ENCODE data around the gene NAP1L4.
"Not testable (repeated sequence)": the region's sequence is repeated elsewhere in the genome, so short reads cannot be mapped to it uniquely, and the experiment has no call there.

Gene NAP1L4

GRCh38 chr11:2955906-2956476, 36.1 kb downstream of the NAP1L4 start:
- DNase-seq = no peak

- no peak for DNase-seq
These were observed 37.9 kb downstream of the NAP1L4 start for GRCh38 chr11:2954263-2954662.

- DNase-seq = no peak
These were observed 39.8 kb downstream of the NAP1L4 start for GRCh38 chr11:2952290-2952689.

DNA sequence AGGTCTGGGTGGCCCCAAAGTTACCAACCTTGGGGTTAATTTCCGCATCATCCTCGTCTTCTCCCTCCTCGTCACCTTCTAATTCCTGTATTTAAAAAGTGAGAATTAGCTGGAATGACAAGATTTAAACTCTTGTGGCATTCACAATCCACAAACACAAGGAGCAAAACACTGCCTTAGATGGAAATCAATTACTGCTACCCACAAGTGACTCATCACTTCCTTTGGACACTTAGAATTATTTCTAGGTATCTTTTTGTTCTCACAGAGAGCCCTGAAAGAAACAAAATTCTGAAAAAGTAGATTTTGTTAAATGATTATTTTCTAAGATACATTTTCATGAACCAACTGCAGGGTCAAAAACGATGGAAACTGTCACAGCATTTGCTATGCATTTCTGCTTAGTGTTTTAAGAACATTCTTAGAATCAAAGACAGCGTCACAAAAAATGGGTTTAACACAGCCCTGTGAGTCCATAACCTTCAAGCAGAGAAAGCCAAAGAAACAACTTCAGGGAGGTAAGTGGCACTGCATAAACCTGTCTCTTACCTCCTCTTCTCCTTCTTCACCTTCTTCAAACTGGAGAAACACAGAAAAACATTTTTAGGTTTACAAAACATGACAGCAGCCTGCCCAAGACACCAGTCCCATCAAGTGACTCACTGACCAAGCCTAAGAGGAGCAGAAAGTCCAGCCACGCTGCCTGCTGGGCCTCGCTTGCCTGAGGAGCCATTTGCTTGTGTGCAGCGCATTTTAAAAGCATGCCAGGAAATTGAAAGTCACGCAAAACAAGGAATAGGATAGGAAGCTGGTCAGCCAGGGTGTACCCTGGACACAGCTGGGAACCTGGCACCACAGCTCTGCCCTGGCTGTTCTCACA, 40.7 kb downstream of the NAP1L4 start:
- DNase-seq = no peak

GRCh38 chr11:2950825-2951224, 41.3 kb downstream of the NAP1L4 start:
- no peak for DNase-seq

- DNase-seq = no peak
These were observed 42.2 kb downstream of the NAP1L4 start for GRCh38 chr11:2949920-2950319.

DNA sequence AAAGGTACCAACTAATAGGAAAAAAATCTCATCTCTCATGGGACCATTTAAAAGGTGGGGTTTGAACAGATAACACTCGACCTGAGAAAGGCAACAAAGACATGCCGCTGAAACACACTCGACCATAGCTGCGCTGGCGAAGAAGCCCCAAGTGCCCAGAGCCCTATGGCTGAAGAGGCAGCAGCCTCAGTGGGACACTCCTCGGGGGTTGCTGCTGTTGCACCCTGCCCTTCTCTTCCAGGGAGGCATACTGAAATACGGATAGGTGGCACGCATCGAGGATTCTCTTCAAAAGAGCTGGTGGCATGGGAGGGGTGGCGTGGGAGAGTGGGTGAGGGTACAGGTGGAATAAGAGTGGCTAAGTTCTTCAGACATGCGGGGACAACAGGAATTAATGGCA, 44.4 kb downstream of the NAP1L4 start:
- no peak for DNase-seq

DNA sequence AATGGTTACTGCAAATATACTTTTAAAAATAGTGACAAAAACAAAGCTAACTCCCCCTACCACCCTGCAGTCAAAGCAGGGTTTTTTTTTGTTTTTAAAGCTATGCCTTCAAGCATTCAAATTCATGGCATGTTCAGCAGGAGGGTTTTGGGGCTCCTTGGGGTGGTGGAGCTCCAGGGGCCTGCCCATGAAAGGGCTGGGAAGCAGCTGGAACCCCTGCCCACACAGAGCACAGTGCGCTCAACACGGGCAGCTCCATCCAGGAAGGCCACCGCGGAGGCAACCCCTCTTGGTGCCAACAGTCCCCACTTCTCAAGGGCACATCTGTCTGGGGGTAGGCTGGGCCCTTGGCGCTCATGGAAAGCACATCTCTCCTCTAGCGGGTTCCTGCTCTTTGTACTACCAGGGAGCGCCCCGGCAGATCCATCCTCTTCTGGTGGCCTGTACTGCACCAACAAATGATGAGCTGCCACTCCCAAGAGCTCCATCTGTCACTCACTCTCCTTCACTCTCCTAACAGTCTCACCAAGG, 46.3 kb downstream of the NAP1L4 start:
- no peak for DNase-seq

DNA sequence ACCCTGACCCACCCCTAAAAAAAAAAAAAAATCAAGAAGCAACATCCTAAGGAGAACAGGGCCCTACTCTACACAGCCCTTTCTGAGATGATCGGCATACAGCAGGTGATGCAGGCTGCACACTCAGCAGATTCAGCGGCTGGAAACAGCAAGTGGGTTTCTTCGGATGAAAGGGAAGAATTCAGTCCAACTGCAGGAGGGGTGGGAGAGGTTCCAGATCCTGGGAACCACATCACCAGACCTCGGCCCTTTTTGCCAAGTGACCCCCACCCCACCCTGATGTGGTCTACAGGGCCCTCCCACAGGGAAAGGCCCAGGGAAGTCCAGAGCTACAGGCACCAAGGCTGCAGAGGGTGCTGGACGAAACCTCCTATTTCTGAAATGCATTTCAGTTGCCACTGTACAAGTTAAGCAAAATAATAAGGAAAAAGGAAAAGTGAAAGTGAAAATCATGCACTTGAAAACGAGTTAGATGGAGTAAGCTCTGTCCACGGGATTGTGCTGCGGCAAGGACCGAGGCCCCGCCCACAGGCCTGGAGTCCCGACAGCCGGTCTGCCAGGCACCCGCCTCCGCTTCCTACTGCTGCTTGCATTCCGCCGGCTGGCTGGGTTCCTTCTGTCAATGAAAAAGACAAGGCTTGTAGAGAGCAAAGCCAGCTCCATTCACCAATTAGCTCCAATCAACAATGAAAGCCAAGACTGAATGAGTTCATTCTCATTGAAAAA, 46.9 kb downstream of the NAP1L4 start:
- DNase-seq = peak; percentile 91 to 97 (median 96)

GRCh38 chr11:2944530-2944929, 47.6 kb downstream of the NAP1L4 start:
- DNase-seq = no peak

GRCh38 chr11:2943711-2944118, 48.4 kb downstream of the NAP1L4 start:
- peak in 2 of 4 experiments; percentile 42 to 60 for DNase-seq

- DNase-seq = no peak
These were observed 49.0 kb downstream of the NAP1L4 start for GRCh38 chr11:2942872-2943710.

DNA sequence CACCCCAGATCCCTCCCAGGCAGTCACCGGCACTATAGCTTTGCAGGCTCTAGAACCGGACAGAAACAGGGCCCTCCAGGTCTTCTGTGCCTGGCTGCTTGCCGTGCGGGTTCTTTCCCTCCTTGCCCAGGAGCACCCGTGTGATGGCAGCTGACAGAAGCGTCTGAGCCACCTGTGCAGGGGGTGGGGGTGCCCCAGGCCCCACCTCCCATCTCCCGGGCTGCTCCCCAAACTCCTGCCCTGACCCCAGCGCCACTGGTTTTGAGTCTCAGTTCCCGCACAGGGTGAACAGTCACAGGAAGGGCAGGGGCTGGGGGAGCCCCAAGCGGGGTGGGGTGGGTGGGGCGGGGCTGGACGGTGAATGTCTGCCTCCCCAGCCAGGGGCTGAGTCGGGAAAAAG, 49.7 kb downstream of the NAP1L4 start:
- no peak for DNase-seq

GRCh38 chr11:2940921-2941821, 51.0 kb downstream of the NAP1L4 start:
- peak in 1 of 4 experiments; percentile 48 for DNase-seq

- peak in 1 of 4 experiments; percentile 58 for DNase-seq
These were observed 51.8 kb downstream of the NAP1L4 start for GRCh38 chr11:2940147-2940920.

DNA sequence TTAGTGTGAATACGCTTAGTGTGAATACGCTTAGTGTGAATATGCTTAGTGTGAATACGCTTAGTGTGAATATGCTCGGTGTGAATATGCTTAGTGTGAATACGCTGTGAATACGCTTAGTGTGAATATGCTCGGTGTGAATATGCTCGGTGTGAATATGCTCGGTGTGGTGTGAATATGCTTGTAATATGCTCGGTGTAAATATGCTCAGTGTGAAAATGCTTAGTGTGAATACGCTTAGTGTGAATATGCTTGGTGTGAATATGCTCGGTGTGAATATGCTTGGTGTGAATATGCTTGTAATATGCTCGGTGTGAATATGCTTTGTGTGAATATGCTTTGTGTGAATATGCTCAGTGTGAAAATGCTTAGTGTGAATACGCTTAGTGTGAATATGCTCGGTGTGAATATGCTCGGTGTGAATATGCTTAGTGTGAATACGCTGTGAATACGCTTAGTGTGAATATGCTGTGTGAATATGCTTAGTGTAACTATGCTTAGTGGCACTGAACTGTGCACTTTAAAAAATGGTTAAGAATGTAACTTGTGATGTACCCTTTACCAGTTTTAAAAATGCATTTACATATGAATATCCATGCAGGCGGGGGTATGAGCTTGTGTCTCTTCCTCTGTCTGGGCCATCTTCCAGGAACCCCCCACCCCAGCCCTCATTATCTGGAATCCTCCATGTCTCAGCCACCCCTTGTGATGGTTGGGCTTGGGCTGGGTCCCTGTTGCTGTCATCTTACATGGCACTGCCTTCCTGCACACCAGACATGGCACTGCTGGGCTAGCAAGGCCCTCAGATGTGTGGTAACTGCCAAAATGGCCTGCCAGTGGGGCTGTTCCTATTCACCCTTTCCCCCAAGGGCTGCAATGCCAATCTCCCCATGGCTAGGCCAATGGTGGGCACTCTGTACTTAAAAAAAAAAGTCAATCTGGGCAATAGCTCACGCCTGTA, 53.4 kb downstream of the NAP1L4 start:
- not testable (repeated sequence) for DNase-seq

- DNase-seq = not testable (repeated sequence)
These were observed 54.3 kb downstream of the NAP1L4 start for GRCh38 chr11:2937641-2938457.

GRCh38 chr11:2934611-2935239, 57.4 kb downstream of the NAP1L4 start:
- no peak for DNase-seq
